Heart right ventricle (tissue), 16 donors: ENCODE results near the gene FAM120A. TPM values are rescaled to one million over a fixed set of nuclear protein-coding genes. Genes with fewer than 3 reads are reported as not detected.

Experiments used
- ATAC-seq, 8 donors: fragments of 200-7000 bp; cut with Tn5 transposase; one replicate each; pipeline ENCODE4 v1.9.1; 2020; ENCODE audit warnings: mild to moderate bottlenecking in 8 of 8, moderate library complexity in 8 of 8, moderate number of reproducible peaks in 1 of 8
- DNase-seq, 2 donors: peaks; one replicate each; pipeline ENCODE4 v3.0.0-alpha.2; 2020
- H3K27ac ChIP-seq, 10 donors: fragments of 200-600 bp; sonication (generic) in 2 of 10; one replicate each; pipeline versions ENCODE4 v1.5.0 to v1.8.0; 2020 to 2022; ENCODE audit warnings: mild to moderate bottlenecking in 3 of 10
- H3K27me3 ChIP-seq, 7 donors: fragments of 200-600 bp; one replicate each; pipeline ENCODE4 v1.8.0; 2021 to 2022; ENCODE audit warnings: mild to moderate bottlenecking in 2 of 7
- H3K36me3 ChIP-seq, 9 donors: fragments of 200-600 bp; sonication (generic) in 1 of 9; one replicate each; pipeline versions ENCODE4 v1.5.0 to v1.8.0; 2020 to 2022; ENCODE audit warnings: mild to moderate bottlenecking in 2 of 9
- H3K4me1 ChIP-seq, 9 donors: fragments of 200-600 bp; sonication (generic) in 1 of 9; one replicate each; pipeline versions ENCODE4 v1.5.0 to v1.8.0; 2020 to 2022; ENCODE audit warnings: mild to moderate bottlenecking in 4 of 9
- H3K4me3 ChIP-seq, 10 donors: fragments of 200-600 bp; sonication (generic) in 2 of 10; one replicate each; pipeline versions ENCODE4 v1.5.0 to v1.8.0; 2020 to 2022; ENCODE audit warnings: mild to moderate bottlenecking in 7 of 10, moderate library complexity in 2 of 10
- H3K9me3 ChIP-seq, 11 donors: fragments of 200-600 bp in 10 of 11; sonication (generic) in 2 of 11; one replicate each; pipeline versions ENCODE4 v1.5.0 to v1.8.0; 2013 to 2022; ENCODE audit warnings: mild to moderate bottlenecking in 2 of 11, control low read depth in 1 of 11, moderate library complexity in 1 of 11
- CTCF ChIP-seq, 9 donors: fragments of 200-600 bp; sonication (generic) in 2 of 9; IDR thresholded peaks; one replicate each; pipeline versions ENCODE4 v1.5.0 to v1.8.0; 2021 to 2022; ENCODE audit warnings: antibody characterized with exemption in 9 of 9, mild to moderate bottlenecking in 5 of 9, moderate library complexity in 1 of 9
- WGBS, 2 donors: extraction: QIAGEN DNeasy Blood & Tissue Kit; methylation state at CpG; one replicate each; pipeline ENCODE4 v1.1.7; 2013; ENCODE audit warnings: inconsistent platforms in 1 of 2; 5-methylcytosine and 5-hydroxymethylcytosine counted together
- intact Hi-C, 10 donors: fragments of 100-400 bp; cut with DNase I; formaldehyde crosslinking; loops; one replicate each; pipeline versions ENCODE4 v1.11.1 to v1.14.2; 2022
- polyA plus RNA-seq, 2 donors: library from polyadenylated mRNA; stranded (reverse); fragments of 200-250 nt; gene quantifications; one replicate each; pipeline ENCODE4 v1.2.3, GENCODE V29; 2013
- total RNA-seq, 10 donors: library from RNA; stranded (reverse); fragmentation: NEBNext Ultra II Directional in 3 of 10; extraction: Animal tissue kit (Norgen Biotek cat#: 25700) in 3 of 10; gene quantifications; one replicate each; pipeline versions ENCODE4 v1.2.1 to v1.2.4, GENCODE V29; 2021 to 2023
- donor health status: Arrhythmogenic right ventricular cardiomyopathy.
- donor health status: ischemic (EF 13 %, LVEDD 7.1; RV severe dilation, severe dysfunction).
- donor health status: healthy with polysubstance abuse.
- donor health status: DM: no; HTN: yes; CAD: no.
- donor health status: DM: no; HTN: no; CAD: no.
- donor health status: ischemic (EF 25% LVEDD 6.9; RV normal size, moderate dysfunction).
- donor health status: ischemic (EF 25% LVEDD 5.7; RV mildly dilated, moderate dysfunction).
- donor health status: healthy.
- donor health status: DM: yes; HTN: yes; CAD: no.
- donor health status: Ischemic cardiomyopathy.
- donor health status: ischemic (EF 35%, LVEDD 5.7; RV mildly dilated, moderate dysfunction).
- donor health status: nonischemic (EF 11% LVEDD 7.7; RV severe dilation, severe dysfunction).
- donor health status: DM: yes; HTN: yes; CAD: no.
- donor health status: PGD.
- donor health status: ischemic (EF 29% LVEDD 5.4; RV normal size, mild dysfunction).
- donor health status: nonischemic (EF 23%, LVEDD 6.1; RV moderate dilation, normal function).

Gene FAM120A
- total and polyA plus RNA-seq, 12 donors = 42.2 to 126 (median 104) TPM

GRCh38 chr9:93505541-93506132 lies 54.2 kb downstream of the FAM120A start:
- ATAC-seq (no peak), DNase-seq (no peak)
- H3K27ac ChIP-seq = peak overlapping the region in 4 of 10 donors; percentile 32 to 89 (median 52)
- peaks cover 0 to 30% (median 0%) of the 10 kb centered on the region in 9 donors for H3K36me3 ChIP-seq
- H3K4me3 ChIP-seq = peak overlapping the region in 1 of 10 donors; percentile 33
- H3K27me3 ChIP-seq = no peaks in the 10 kb centered on the region
- 67 to 69% methylated on average over 4 of the region's 4 CpGs for WGBS, 2 donors
- H3K9me3 ChIP-seq = no peaks in the 10 kb centered on the region
- peaks cover 0 to 80% (median 14%) of the 10 kb centered on the region in 9 donors for H3K4me1 ChIP-seq
- intact Hi-C loops = loop anchor here in 2 of 10 donors (5.0 to 10.0 kb wide), 2 partner anchors 48 to 51 kb away; partner anchors contain the start of genes FAM120A (in 1 of the 2) and FAM120AOS (in 1 of the 2)
- no peak for TF ChIP-seq CTCF (IDR thresholded peaks at IDR 0.05)

- TF ChIP-seq CTCF (IDR thresholded peaks at IDR 0.05) = no peak
- DNase-seq = no peak
- no peak overlapping the region for H3K27ac ChIP-seq
- H3K4me1 ChIP-seq = peaks cover 0 to 83% (median 24%) of the 10 kb centered on the region in 9 donors
- H3K27me3 ChIP-seq = no peaks in the 10 kb centered on the region
- H3K4me3 ChIP-seq = no peak overlapping the region
- intact Hi-C loops = loop anchor here in 2 of 10 donors (5.0 to 10.0 kb wide), 2 partner anchors 50 to 53 kb away; partner anchors contain the start of genes FAM120A (in 1 of the 2) and FAM120AOS (in 1 of the 2)
- WGBS, 2 donors = 81 to 84% methylated on average over 2 of the region's 2 CpGs
- H3K36me3 ChIP-seq = peaks cover 0 to 24% (median 0%) of the 10 kb centered on the region in 9 donors
- ATAC-seq = no peak
- no peaks in the 10 kb centered on the region for H3K9me3 ChIP-seq
Measured at GRCh38 chr9:93507768-93508167, 56.3 kb downstream of the FAM120A start.

GRCh38 chr9:93508207-93508606 lies 56.7 kb downstream of the FAM120A start:
- WGBS, 2 donors = 90 to 98% methylated on average over 2 of the region's 2 CpGs
- no peak for ATAC-seq
- TF ChIP-seq CTCF (IDR thresholded peaks at IDR 0.05) = no peak
- no peak overlapping the region for H3K27ac ChIP-seq
- H3K36me3 ChIP-seq = peaks cover 0 to 19% (median 0%) of the 10 kb centered on the region in 9 donors
- H3K4me3 ChIP-seq = no peak overlapping the region
- no peaks in the 10 kb centered on the region for H3K9me3 ChIP-seq
- intact Hi-C loops = loop anchor here in 2 of 10 donors (5.0 to 10.0 kb wide), 2 partner anchors 51 to 53 kb away; partner anchors contain the start of genes FAM120A (in 1 of the 2) and FAM120AOS (in 1 of the 2)
- H3K27me3 ChIP-seq = no peaks in the 10 kb centered on the region
- peaks cover 0 to 87% (median 24%) of the 10 kb centered on the region in 9 donors for H3K4me1 ChIP-seq
- no peak for DNase-seq

- no peak for TF ChIP-seq CTCF (IDR thresholded peaks at IDR 0.05)
- Histone ChIP-seq H3K4me1 (peaks cover 0 to 80% (median 29%) of the 10 kb centered on the region in 9 donors), H3K27me3 (no peaks in the 10 kb centered on the region), H3K4me3 (no peak overlapping the region), H3K9me3 (no peaks in the 10 kb centered on the region), H3K36me3 (peaks cover 0 to 13% (median 0%) of the 10 kb centered on the region in 9 donors), H3K27ac (no peak overlapping the region)
- 89% methylated on average over 2 of the region's 2 CpGs for WGBS, 2 donors
- ATAC-seq (no peak), DNase-seq (no peak)
- intact Hi-C loops = loop anchor here in 2 of 10 donors (5.0 to 10.0 kb wide), 2 partner anchors 52 to 54 kb away; partner anchors contain the start of genes FAM120A (in 1 of the 2) and FAM120AOS (in 1 of the 2)
Measured at GRCh38 chr9:93509084-93509483, 57.6 kb downstream of the FAM120A start.
